Heart left ventricle (tissue), 16 donors: ENCODE data around the gene OSGIN1. TPM values are rescaled to one million over a fixed set of nuclear protein-coding genes. Genes with fewer than 3 reads are reported as not detected.
A peak's percentile ranks its signal among the peaks of the same experiment; 100 is the strongest.

Experiments used
- ATAC-seq, 4 donors: fragments of 200-7000 bp; cut with Tn5 transposase; one replicate each; pipeline ENCODE4 v1.9.1; 2020 to 2022; ENCODE audit warnings: moderate library complexity in 4 of 4, mild to moderate bottlenecking in 3 of 4, moderate number of reproducible peaks in 1 of 4
- DNase-seq, 5 donors: peaks; one replicate each; pipeline ENCODE4 v3.0.0-alpha.2; 2020
- H3K27ac ChIP-seq, 12 donors: fragments of 200-600 bp; sonication (generic) in 4 of 12; one replicate each; pipeline versions ENCODE4 v1.5.0 to v1.8.0; 2016 to 2022; ENCODE audit warnings: mild to moderate bottlenecking in 2 of 12
- H3K27me3 ChIP-seq, 9 donors: fragments of 200-600 bp; sonication (generic) in 2 of 9; one replicate each; pipeline versions ENCODE4 v1.5.1 to v1.8.0; 2016 to 2022; ENCODE audit warnings: mild to moderate bottlenecking in 3 of 9
- H3K36me3 ChIP-seq, 9 donors: fragments of 200-600 bp; sonication (generic) in 2 of 9; one replicate each; pipeline versions ENCODE4 v1.5.0 to v1.8.0; 2018 to 2022; ENCODE audit warnings: mild to moderate bottlenecking in 2 of 9
- H3K4me1 ChIP-seq, 12 donors: fragments of 200-600 bp; sonication (generic) in 4 of 12; one replicate each; pipeline versions ENCODE4 v1.5.0 to v1.8.0; 2016 to 2022; ENCODE audit warnings: mild to moderate bottlenecking in 3 of 12
- H3K4me3 ChIP-seq, 12 donors: fragments of 200-600 bp; sonication (generic) in 4 of 12; one replicate each; pipeline versions ENCODE4 v1.5.0 to v1.8.0; 2017 to 2022; ENCODE audit warnings: mild to moderate bottlenecking in 9 of 12, moderate library complexity in 4 of 12
- H3K9me3 ChIP-seq, 12 donors: fragments of 200-600 bp; sonication (generic) in 4 of 12; one replicate each; pipeline versions ENCODE4 v1.5.0 to v1.8.0; 2016 to 2022; ENCODE audit warnings: mild to moderate bottlenecking in 1 of 12
- POLR2A ChIP-seq, 2 donors: fragments of 450-650 bp; IDR thresholded peaks; one replicate each; pipeline ENCODE4 v1.6.1; 2017; ENCODE audit warnings: antibody characterized with exemption in 2 of 2, mild to moderate bottlenecking in 2 of 2, moderate library complexity in 2 of 2
- WGBS, 4 donors: extraction: QIAGEN DNeasy Blood & Tissue Kit in 2 of 4; methylation state at CpG; one replicate each; pipeline versions ENCODE4 v1.1.5 to v1.1.7; 2013 to 2018; 5-methylcytosine and 5-hydroxymethylcytosine counted together
- intact Hi-C, 10 donors: fragments of 100-400 bp; cut with DNase I; formaldehyde crosslinking; loops; one replicate each; pipeline versions ENCODE4 v1.11.1 to v1.14.2; 2022
- polyA plus RNA-seq, 2 donors: library from polyadenylated mRNA; stranded (reverse); fragments of 200-250 nt; gene quantifications; one replicate each; pipeline ENCODE4 v1.2.3, GENCODE V29; 2013
- total RNA-seq, 9 donors: library from RNA; depleted of rRNA in 2 of 9; stranded (reverse); fragments of >200 nt in 2 of 9; fragmentation: NEBNext Ultra II Directional in 3 of 9; extraction: Animal tissue kit (Norgen Biotek cat#: 25700) in 3 of 9; gene quantifications; one replicate each; pipeline versions ENCODE4 v1.1.0 to v1.2.4, GENCODE V29; 2016 to 2023
- TF ChIP-seq, protein P1 (sequence below), 12 donors: fragments of 200-600 bp; sonication (generic) in 4 of 12; IDR thresholded peaks; one replicate each; pipeline versions ENCODE4 v1.5.0 to v1.8.0; 2018 to 2022; ENCODE audit warnings: antibody characterized with exemption in 12 of 12, mild to moderate bottlenecking in 5 of 12
- donor health status: ischemic (EF 13 %, LVEDD 7.1; RV severe dilation, severe dysfunction).
- donor health status: healthy with polysubstance abuse.
- donor health status: DM: no; HTN: yes; CAD: no.
- donor health status: DM: no; HTN: no; CAD: no.
- donor health status: ischemic (EF 25% LVEDD 6.9; RV normal size, moderate dysfunction).
- donor health status: ischemic (EF 25% LVEDD 5.7; RV mildly dilated, moderate dysfunction).
- donor health status: healthy.
- donor health status: DM: yes; HTN: yes; CAD: no.
- donor health status: ischemic (EF 35%, LVEDD 5.7; RV mildly dilated, moderate dysfunction).
- donor health status: nonischemic (EF 11% LVEDD 7.7; RV severe dilation, severe dysfunction).
- donor health status: DM: yes; HTN: yes; CAD: no.
- donor health status: PGD.
- donor health status: ischemic (EF 29% LVEDD 5.4; RV normal size, mild dysfunction).
- donor health status: nonischemic (EF 23%, LVEDD 6.1; RV moderate dilation, normal function).

The OSGIN1 gene
- total and polyA plus RNA-seq, 11 donors = 3.3 to 12.8 (median 7.0) TPM

DNA sequence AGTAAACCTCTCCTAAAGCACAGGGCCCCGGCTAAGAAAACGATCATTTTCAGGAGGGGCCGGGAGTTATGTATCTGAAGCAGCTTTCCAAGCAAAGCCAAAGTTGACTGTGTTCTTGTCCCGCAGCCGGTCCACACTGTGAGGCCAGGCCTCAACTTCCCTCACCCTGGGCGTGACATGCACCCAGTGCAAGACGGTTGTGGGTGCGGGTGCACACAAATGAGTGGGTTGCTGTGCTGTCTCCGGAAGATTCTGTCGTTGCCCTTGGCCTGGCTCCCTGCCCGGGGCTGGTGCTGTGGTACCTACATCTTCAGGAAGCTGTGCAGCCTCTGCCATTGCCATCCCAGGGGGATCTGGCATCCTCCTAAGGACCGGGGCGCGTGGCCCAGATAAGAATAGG lies 37.5 kb upstream of the OSGIN1 start:
- WGBS, 4 donors = 89 to 93% (median 91%) methylated on average over 11 to 14 of the region's 14 CpGs
- DNase-seq (peak in 1 of 5 donors; percentile 14), ATAC-seq (no peak)
- intact Hi-C loops = no loop called here
- Histone ChIP-seq H3K4me1 (peaks cover 0 to 27% (median 10%) of the 10 kb centered on the region in 12 donors), H3K4me3 (no peak overlapping the region), H3K27me3 (no peaks in the 10 kb centered on the region), H3K9me3 (no peaks in the 10 kb centered on the region), H3K27ac (no peak overlapping the region), H3K36me3 (peaks cover 0 to 93% (median 88%) of the 10 kb centered on the region in 9 donors)
- no peak for TF ChIP-seq POLR2A (IDR thresholded peaks at IDR 0.05)
- TF ChIP-seq, protein P1, sequence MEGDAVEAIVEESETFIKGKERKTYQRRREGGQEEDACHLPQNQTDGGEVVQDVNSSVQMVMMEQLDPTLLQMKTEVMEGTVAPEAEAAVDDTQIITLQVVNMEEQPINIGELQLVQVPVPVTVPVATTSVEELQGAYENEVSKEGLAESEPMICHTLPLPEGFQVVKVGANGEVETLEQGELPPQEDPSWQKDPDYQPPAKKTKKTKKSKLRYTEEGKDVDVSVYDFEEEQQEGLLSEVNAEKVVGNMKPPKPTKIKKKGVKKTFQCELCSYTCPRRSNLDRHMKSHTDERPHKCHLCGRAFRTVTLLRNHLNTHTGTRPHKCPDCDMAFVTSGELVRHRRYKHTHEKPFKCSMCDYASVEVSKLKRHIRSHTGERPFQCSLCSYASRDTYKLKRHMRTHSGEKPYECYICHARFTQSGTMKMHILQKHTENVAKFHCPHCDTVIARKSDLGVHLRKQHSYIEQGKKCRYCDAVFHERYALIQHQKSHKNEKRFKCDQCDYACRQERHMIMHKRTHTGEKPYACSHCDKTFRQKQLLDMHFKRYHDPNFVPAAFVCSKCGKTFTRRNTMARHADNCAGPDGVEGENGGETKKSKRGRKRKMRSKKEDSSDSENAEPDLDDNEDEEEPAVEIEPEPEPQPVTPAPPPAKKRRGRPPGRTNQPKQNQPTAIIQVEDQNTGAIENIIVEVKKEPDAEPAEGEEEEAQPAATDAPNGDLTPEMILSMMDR (IDR thresholded peaks at IDR 0.05) = no peak

DNA sequence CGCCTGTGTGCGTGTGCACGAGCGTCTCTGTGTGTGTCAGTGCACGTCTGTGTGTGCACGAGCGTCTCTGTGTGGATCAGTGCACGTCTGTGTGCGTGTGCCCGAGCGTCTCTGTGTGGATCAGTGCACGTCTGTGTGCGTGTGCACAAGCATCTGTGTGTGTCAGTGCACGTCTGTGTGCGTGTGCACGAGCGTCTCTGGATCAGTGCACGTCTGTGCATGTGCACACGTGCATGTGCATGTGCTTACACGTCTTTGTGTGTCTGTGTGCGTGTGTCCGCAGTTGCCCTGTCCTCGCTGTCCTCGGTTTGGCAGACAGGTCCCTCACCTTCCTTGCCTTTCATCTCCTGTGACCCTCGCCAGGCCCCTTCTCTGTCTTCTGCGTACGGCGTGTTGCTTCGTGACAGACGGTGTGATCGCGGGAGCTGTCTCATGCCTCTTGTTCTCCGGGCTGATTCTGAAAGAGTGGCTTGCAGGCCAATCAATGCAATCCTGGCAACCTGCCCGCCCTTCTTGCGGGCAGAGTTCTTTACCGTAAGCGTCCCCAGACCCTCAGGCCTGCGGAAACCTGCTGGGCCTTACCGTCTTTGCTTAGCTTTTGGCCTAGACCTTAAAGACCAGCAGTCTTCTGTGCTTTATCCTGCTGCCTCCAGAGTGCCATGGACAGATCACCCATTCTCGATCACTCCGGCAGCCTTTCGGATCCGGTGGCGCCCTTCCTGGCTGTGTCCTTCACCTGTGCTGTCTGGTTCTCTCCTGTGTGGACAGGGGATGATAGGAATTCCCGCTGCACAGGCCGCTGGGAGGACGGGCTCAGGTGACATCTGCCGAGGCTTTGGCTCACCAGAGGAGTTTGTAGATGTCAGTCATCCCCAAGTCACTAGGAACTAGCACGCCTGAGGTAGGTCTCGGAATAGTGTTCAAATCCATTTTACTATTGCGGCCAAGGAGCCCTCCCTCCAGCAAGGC lies 35.6 kb upstream of the OSGIN1 start:
- 93 to 96% (median 95%) methylated on average over 47 to 51 of the region's 51 CpGs for WGBS, 4 donors
- ATAC-seq (no peak), DNase-seq (peak in 1 of 5 donors; percentile 31)
- no peaks in the 10 kb centered on the region for H3K27me3 ChIP-seq
- H3K4me1 ChIP-seq = peaks cover 0 to 22% (median 9%) of the 10 kb centered on the region in 12 donors
- no peaks in the 10 kb centered on the region for H3K9me3 ChIP-seq
- no peak overlapping the region for H3K27ac ChIP-seq
- intact Hi-C loops = no loop called here
- no peak for TF ChIP-seq POLR2A (IDR thresholded peaks at IDR 0.05)
- TF ChIP-seq, protein P1 (IDR thresholded peaks at IDR 0.05) = no peak
- H3K4me3 ChIP-seq = no peak overlapping the region
- H3K36me3 ChIP-seq = peaks cover 0 to 78% (median 69%) of the 10 kb centered on the region in 9 donors

DNA sequence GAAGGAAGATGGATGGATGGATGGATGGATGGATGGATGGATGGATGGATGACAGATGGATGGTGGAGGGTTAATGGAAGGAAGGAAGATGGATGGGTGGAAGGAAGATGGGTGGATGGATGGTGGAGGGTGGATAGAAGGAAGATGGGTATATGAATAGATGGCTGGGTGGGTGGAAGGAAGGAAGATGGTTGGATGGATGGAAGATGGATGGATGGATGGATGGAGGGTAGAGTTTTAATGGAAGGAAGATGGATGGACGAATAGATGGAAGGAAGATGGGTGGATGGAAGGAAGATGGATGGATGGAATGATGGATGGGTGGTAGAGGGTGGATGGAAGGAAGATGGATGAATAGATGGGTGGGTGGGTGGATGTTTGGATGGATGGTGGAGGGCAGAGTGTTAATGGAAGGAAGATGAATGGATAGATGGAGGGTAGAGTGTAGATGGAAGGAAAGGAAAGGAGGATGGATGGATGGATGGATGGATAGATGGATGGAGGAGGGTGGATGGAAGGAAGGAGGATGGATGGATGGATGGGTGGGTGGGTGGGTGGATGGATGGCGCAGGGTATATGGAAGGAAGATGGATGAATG lies 32.0 kb upstream of the OSGIN1 start:
- intact Hi-C loops = loop anchor here in 3 of 10 donors (5.0 to 10.0 kb wide), 2 partner anchors 94 to 96 kb away; no protein-coding TSS in a partner anchor
- 90 to 98% (median 95%) methylated on average over 2 of the region's 2 CpGs for WGBS, 4 donors
- Histone ChIP-seq H3K36me3 (peaks cover 0 to 56% (median 38%) of the 10 kb centered on the region in 9 donors), H3K27me3 (no peaks in the 10 kb centered on the region), H3K27ac (no peak overlapping the region), H3K9me3 (no peaks in the 10 kb centered on the region), H3K4me1 (peaks cover 0 to 6% (median 0%) of the 10 kb centered on the region in 12 donors), H3K4me3 (no peak overlapping the region)
- DNase-seq = no peak
- ATAC-seq = no peak
- no peak for TF ChIP-seq POLR2A (IDR thresholded peaks at IDR 0.05)
- TF ChIP-seq, protein P1 (IDR thresholded peaks at IDR 0.05) = no peak
